Hematopoietic multipotent progenitor cell treated with erythropoietin and hydrocortisone succinate and interleukin-3 and kit ligand, for 15 days (in vitro differentiated cells): Measurements from ENCODE around the gene GNAQ.
"Not testable (repeated sequence)": the region's sequence is repeated elsewhere in the genome, so short reads cannot be mapped to it uniquely, and the experiment has no call there.

Experiments
- DNase-seq: peaks from one replicate; pipeline ENCODE4 v3.0.0-alpha.2; 2015; ENCODE audit warnings: low spot score

The GNAQ gene

GRCh38 chr9:77771171-77771570, 260.4 kb downstream of the GNAQ start:
- no peak for DNase-seq

GRCh38 chr9:77770340-77770739, 261.3 kb downstream of the GNAQ start:
- no peak for DNase-seq

GRCh38 chr9:77769246-77769645, 262.4 kb downstream of the GNAQ start:
- DNase-seq, result no peak

GRCh38 chr9:77766587-77766986, 265.0 kb downstream of the GNAQ start:
- DNase-seq, result no peak

- no peak for DNase-seq
Measured at GRCh38 chr9:77765781-77766259, 265.8 kb downstream of the GNAQ start.

GRCh38 chr9:77764894-77765780, 266.5 kb downstream of the GNAQ start:
- peak; percentile 19 for DNase-seq

- DNase-seq, result no peak
Measured at GRCh38 chr9:77763566-77763965, 268.0 kb downstream of the GNAQ start.

GRCh38 chr9:77760919-77761318, 270.7 kb downstream of the GNAQ start:
- DNase-seq, result not testable (repeated sequence)

GRCh38 chr9:77759391-77759790, 272.2 kb downstream of the GNAQ start:
- DNase-seq, result no peak

GRCh38 chr9:77756449-77756848, 275.2 kb downstream of the GNAQ start:
- no peak for DNase-seq

- DNase-seq, result no peak
Measured at GRCh38 chr9:77753180-77753579, 278.4 kb downstream of the GNAQ start.

- DNase-seq, result no peak
Measured at GRCh38 chr9:77752554-77752953, 279.1 kb downstream of the GNAQ start.

- DNase-seq, result peak; percentile 22
Measured at GRCh38 chr9:77751341-77752091, 280.1 kb downstream of the GNAQ start.

- DNase-seq, result no peak
Measured at GRCh38 chr9:77750981-77751340, 280.6 kb downstream of the GNAQ start.

GRCh38 chr9:77750284-77750683, 281.3 kb downstream of the GNAQ start:
- no peak for DNase-seq

GRCh38 chr9:77748214-77748772, 283.3 kb downstream of the GNAQ start:
- DNase-seq, result no peak

GRCh38 chr9:77747163-77747562, 284.4 kb downstream of the GNAQ start:
- no peak for DNase-seq

GRCh38 chr9:77744841-77745430, 286.7 kb downstream of the GNAQ start:
- DNase-seq, result no peak

GRCh38 chr9:77743386-77743785, 288.2 kb downstream of the GNAQ start:
- no peak for DNase-seq

GRCh38 chr9:77738932-77739331, 292.7 kb downstream of the GNAQ start:
- no peak for DNase-seq

GRCh38 chr9:77735494-77735893, 296.1 kb downstream of the GNAQ start:
- DNase-seq, result no peak

- no peak for DNase-seq
Measured at GRCh38 chr9:77731930-77732329, 299.7 kb downstream of the GNAQ start.
